GM18858 (cell line): ENCODE data around the gene FCER2.
"Not testable (repeated sequence)": the region's sequence is repeated elsewhere in the genome, so short reads cannot be mapped to it uniquely, and the experiment has no call there.

Source experiments
- ATAC-seq: cut with Tn5 transposase; IDR thresholded peaks from one replicate; pipeline ENCODE4 v1.9.1; 2021; ENCODE audit not compliant: unreplicated experiment

The FCER2 gene

DNA sequence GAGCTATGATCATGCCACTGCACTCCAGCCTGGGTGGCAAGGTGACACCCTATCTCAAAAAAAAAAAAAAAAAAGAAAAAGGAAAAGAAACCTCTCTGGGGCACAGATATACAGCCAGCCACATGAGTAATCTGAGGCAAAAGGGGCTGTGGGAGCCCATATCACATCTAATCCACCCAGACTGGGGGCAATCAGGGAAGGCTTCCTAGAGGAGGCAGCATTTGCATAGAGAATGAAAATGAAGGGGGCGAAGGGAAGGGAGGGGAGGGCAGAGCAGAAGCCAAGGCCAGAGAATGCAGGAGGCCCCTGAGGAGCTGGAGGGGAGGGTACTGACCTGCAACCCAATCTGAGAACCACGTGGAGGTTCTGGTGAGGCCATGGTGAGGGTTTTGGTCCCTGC lies 51.8 kb downstream of the FCER2 start:
- no peak for ATAC-seq

GRCh38 chr19:7648265-7649014 lies 53.5 kb downstream of the FCER2 start:
- no peak for ATAC-seq

- ATAC-seq, result no peak
These were observed 54.8 kb downstream of the FCER2 start for GRCh38 chr19:7647156-7647555.

DNA sequence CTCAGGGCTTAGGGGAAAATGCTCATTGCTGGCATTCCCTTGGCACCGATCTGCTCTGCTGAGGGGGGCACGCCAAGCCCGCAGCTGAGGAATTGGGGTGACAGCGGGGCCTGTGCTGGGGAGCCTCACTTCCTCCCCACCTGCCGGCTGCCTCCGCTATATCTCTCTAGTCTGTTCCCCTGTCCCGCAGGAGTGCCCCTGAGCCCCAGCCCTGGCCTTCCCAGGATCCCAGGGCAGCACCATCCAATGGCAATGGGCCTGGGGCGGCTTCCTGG lies 55.6 kb downstream of the FCER2 start:
- ATAC-seq, result no peak

- ATAC-seq, result no peak
These were observed 56.1 kb downstream of the FCER2 start for GRCh38 chr19:7645656-7646425.

DNA sequence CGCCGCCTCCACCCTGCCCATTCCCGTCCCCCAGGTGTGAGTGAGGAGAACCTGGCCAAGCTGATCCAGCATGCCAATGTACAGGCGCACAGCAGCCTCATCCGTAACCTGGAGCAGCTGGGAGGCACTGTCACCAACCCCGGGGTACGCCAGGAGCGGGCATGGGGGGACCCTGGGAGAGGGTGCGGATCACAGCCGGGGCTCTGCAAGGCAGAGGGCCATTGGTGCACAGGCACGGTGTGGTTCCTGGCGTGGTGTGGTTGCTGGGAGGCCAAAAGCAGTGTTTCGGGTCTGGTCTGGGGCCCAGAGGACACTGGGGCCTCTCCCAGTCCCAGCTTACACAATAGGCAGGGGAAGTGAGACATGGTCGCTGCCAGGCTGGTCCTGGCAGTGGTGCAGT lies 56.8 kb downstream of the FCER2 start:
- ATAC-seq, result no peak

GRCh38 chr19:7644550-7644877 lies 57.4 kb downstream of the FCER2 start:
- ATAC-seq, result no peak

DNA sequence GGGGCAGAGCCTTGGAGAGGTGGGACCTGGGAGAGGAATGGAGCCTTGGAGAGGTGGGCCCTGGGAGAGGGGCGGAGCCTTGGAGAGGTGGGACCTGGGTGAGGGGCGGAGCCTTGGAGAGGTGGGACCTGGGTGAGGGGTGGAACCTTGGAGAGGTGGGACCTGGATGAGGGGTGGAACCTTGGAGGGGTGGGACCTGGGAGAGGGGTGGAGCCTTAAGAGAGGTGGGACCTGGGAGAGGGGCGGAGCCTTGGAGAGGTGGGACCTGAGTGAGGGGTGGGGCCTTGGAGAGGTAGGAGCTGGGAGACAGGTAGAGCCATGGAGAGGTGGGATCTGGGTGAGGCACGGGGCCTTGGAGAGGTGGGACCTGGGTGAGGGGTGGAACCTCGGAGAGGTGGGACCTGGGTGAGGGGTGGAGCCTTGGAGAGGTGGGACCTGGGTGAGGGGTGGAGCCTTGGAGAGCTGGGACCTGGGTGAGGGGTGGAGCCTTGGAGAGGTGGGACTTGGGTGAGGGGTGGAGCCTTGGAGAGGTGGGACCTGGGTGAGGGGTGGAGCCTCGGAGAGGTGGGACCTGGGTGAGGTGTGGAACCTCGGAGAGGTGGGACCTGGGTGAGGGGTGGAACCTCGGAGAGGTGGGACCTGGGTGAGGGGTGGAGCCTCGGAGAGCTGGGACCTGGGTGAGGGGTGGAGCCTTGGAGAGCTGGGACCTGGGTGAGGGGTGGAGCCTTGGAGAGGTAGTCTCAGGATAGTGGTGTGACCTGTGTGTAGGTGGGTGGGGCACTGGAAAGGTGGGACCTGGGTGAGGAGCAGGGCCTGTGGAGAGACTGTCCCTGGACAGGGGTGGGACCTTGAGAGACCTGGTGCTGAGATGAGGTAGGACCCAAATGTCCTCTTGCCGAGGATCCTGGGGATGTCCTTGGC lies 58.0 kb downstream of the FCER2 start:
- ATAC-seq, result not testable (repeated sequence)

- no peak for ATAC-seq
These were observed 58.9 kb downstream of the FCER2 start for GRCh38 chr19:7643031-7643415.

- no peak for ATAC-seq
These were observed 59.5 kb downstream of the FCER2 start for GRCh38 chr19:7642295-7643030.

GRCh38 chr19:7641290-7642276 lies 60.3 kb downstream of the FCER2 start:
- no peak for ATAC-seq

- ATAC-seq, result no peak
These were observed 61.1 kb downstream of the FCER2 start for GRCh38 chr19:7640803-7641202.

GRCh38 chr19:7639863-7640348 lies 62.0 kb downstream of the FCER2 start:
- no peak for ATAC-seq

GRCh38 chr19:7638802-7639465 lies 63.0 kb downstream of the FCER2 start:
- no peak for ATAC-seq
